OCI-LY7 (cell line): ENCODE results near the gene TMEM52B. TPM values are rescaled to one million over a fixed set of nuclear protein-coding genes. Genes with fewer than 3 reads are reported as not detected.

Experiments
- BruUV-seq: library from RNA; stranded (reverse); fragments of 400-500 nt; replicated peaks from 2 replicates; lab custom pipeline; 2021; lab: Mats Ljungman, UMichigan
- CTCF ChIA-PET: fragments of 300-600 bp; sonication (Branson Sonifier 250); formaldehyde crosslinking; loops from one replicate; lab custom pipeline; 2022; ENCODE audit warnings: antibody characterized with exemption; ENCODE audit not compliant: unreplicated experiment; lab: Charles Lee
- POLR2A ChIA-PET: fragments of 300-600 bp; sonication (Branson Sonifier 250); formaldehyde crosslinking; loops from one replicate; lab custom pipeline; 2022; ENCODE audit warnings: antibody characterized with exemption; lab: Charles Lee
- DNase-seq: peaks from one replicate; pipeline ENCODE4 v3.0.0-alpha.2; 2015; ENCODE audit warnings: low spot score
- H2AFZ ChIP-seq: fragments of 200-600 bp; sonication (generic), shearing (Covaris generic); 2 replicates; pipeline ENCODE4 v1.6.1; 2014; ENCODE audit warnings: mild to moderate bottlenecking, antibody characterized with exemption, low read length, moderate library complexity
- H3K27ac ChIP-seq: fragments of 200-600 bp; sonication (generic); 2 replicates; pipeline ENCODE4 v1.5.1; 2014; ENCODE audit warnings: mixed run types, low read depth, mild to moderate bottlenecking, moderate library complexity, low read length, inconsistent platforms; ENCODE audit not compliant: poor library complexity, severe bottlenecking
- H3K36me3 ChIP-seq: fragments of 200-600 bp; sonication (generic); 2 replicates; pipeline ENCODE4 v1.6.1; 2014; ENCODE audit warnings: mild to moderate bottlenecking, antibody characterized with exemption, low read length, moderate library complexity, mixed read lengths; ENCODE audit not compliant: insufficient read depth
- H3K4me1 ChIP-seq: fragments of 200-600 bp; sonication (generic); 2 replicates; pipeline ENCODE4 v1.5.1; 2014; ENCODE audit warnings: mild to moderate bottlenecking, low read length; ENCODE audit not compliant: insufficient read depth, poor library complexity, severe bottlenecking
- H3K4me2 ChIP-seq: fragments of 200-600 bp; sonication (generic); 2 replicates; pipeline ENCODE4 v1.6.1; 2014; ENCODE audit warnings: mild to moderate bottlenecking, low read length
- H3K4me3 ChIP-seq: fragments of 200-600 bp; sonication (generic); 2 replicates; pipeline ENCODE4 v1.5.1; 2014; ENCODE audit warnings: mild to moderate bottlenecking, low read depth, low read length; ENCODE audit not compliant: poor library complexity, severe bottlenecking
- H3K79me2 ChIP-seq: fragments of 200-600 bp; sonication (generic); 2 replicates; pipeline ENCODE4 v1.6.1; 2016; ENCODE audit warnings: low read depth, mild to moderate bottlenecking, low read length, moderate library complexity, mixed read lengths; ENCODE audit not compliant: insufficient read depth
- H3K9me2 ChIP-seq: fragments of 200-600 bp; sonication (generic); 2 replicates; pipeline ENCODE4 v1.6.1; 2016; ENCODE audit warnings: mild to moderate bottlenecking, low read length, mixed read lengths; ENCODE audit not compliant: insufficient read depth
- H3K9me3 ChIP-seq: fragments of 200-600 bp; sonication (generic); 2 replicates; pipeline ENCODE4 v1.6.1; 2014; ENCODE audit warnings: mild to moderate bottlenecking, mixed run types, low read length, mixed read lengths
- H4K20me1 ChIP-seq: fragments of 200-600 bp; sonication (generic); 2 replicates; pipeline ENCODE4 v1.6.1; 2014; ENCODE audit warnings: mild to moderate bottlenecking, antibody characterized with exemption, low read length, moderate library complexity, mixed read lengths; ENCODE audit not compliant: insufficient read depth
- EZH2phosphoT487 ChIP-seq: fragments of 200-600 bp; sonication (generic); IDR thresholded peaks from 2 replicates; pipeline ENCODE4 v1.6.1; 2018; ENCODE audit warnings: low read depth, borderline replicate concordance, mild to moderate bottlenecking, mixed run types, antibody characterized with exemption, low read length, moderate library complexity, mixed read lengths
- intact Hi-C: fragments of 100-400 bp; cut with micrococcal nuclease; formaldehyde crosslinking; loops from one replicate; pipeline ENCODE4 v1.10.0; 2022; ENCODE audit not compliant: unreplicated experiment
- total RNA-seq, 2 experiments: library from RNA; depleted of rRNA in 1 of 2; stranded (reverse); fragments of >200 nt in 1 of 2; shearing (Covaris generic) in 1 of 2; gene quantifications; 2 replicates each; pipeline ENCODE4 v1.2.3, GENCODE V29; 2014 to 2022
- TF ChIP-seq, protein P1 (sequence below): fragments of 200-600 bp; sonication (generic); conservative IDR thresholded peaks from 2 replicates; pipeline ENCODE4 v1.5.1; 2014; ENCODE audit warnings: mild to moderate bottlenecking, antibody characterized with exemption, low read length, moderate library complexity, mixed read lengths

TMEM52B gene
- total RNA-seq, 2 experiments from 2014 or later: 0.21 TPM; not detected in 1

DNA sequence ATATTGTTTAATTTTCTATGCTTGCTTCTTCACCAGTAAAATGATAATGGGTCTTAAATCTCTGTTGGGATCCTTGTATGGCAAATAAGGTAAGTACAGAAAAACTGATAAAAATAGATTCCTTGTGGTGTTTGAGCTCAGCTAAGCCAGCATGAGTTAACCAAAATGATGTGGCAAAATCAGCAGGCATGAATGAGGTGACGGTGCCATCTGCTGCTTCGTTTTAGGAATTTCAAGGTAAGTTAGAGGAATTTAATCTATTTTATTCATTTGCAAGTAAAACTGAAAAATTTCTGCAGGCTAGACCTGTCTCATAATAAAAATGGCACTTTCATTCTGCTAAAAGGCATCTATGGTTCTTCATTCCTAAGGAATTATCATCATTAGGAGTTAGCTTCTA lies 38.8 kb upstream of the TMEM52B start:
- POLR2A ChIA-PET: interaction anchor here (0.6 to 1.6 kb wide), 4 partner anchors 10 to 326 kb away, joined by 3 to 4 read pairs (median 4); partner anchors contain the start of gene CLEC7A
- H3K79me2 ChIP-seq: no peaks in the 10 kb centered on the region
- no peaks in the 10 kb centered on the region for H3K36me3 ChIP-seq
- TF ChIP-seq, protein P1, sequence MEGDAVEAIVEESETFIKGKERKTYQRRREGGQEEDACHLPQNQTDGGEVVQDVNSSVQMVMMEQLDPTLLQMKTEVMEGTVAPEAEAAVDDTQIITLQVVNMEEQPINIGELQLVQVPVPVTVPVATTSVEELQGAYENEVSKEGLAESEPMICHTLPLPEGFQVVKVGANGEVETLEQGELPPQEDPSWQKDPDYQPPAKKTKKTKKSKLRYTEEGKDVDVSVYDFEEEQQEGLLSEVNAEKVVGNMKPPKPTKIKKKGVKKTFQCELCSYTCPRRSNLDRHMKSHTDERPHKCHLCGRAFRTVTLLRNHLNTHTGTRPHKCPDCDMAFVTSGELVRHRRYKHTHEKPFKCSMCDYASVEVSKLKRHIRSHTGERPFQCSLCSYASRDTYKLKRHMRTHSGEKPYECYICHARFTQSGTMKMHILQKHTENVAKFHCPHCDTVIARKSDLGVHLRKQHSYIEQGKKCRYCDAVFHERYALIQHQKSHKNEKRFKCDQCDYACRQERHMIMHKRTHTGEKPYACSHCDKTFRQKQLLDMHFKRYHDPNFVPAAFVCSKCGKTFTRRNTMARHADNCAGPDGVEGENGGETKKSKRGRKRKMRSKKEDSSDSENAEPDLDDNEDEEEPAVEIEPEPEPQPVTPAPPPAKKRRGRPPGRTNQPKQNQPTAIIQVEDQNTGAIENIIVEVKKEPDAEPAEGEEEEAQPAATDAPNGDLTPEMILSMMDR: peak; percentile 85
- no peak for TF ChIP-seq EZH2phosphoT487
- H3K4me1 ChIP-seq: no peaks in the 10 kb centered on the region
- no peak overlapping the region for H2AFZ ChIP-seq
- no peak overlapping the region for H3K27ac ChIP-seq
- DNase-seq: peak; percentile 67
- no peaks in the 10 kb centered on the region for H3K9me3 ChIP-seq
- H3K9me2 ChIP-seq: no peaks in the 10 kb centered on the region
- intact Hi-C loops: loop anchor here (1.0 to 10.0 kb wide), 7 partner anchors 106 to 388 kb away; no protein-coding TSS in a partner anchor
- no peak overlapping the region for H3K4me2 ChIP-seq
- BruUV-seq: no TSS peak
- CTCF ChIA-PET: interaction anchor here (1.2 kb wide), 1 partner anchor 130 kb away, joined by 3 read pairs; the partner anchor contains the start of gene CLEC12B
- H3K4me3 ChIP-seq: no peak overlapping the region
- no peaks in the 10 kb centered on the region for H4K20me1 ChIP-seq

- Histone ChIP-seq H3K79me2 (no peaks in the 10 kb centered on the region), H3K4me1 (no peaks in the 10 kb centered on the region), H3K4me3 (no peak overlapping the region), H3K36me3 (no peaks in the 10 kb centered on the region), H3K27ac (no peak overlapping the region), H2AFZ (no peak overlapping the region), H3K9me2 (no peaks in the 10 kb centered on the region), H4K20me1 (no peaks in the 10 kb centered on the region), H3K4me2 (no peak overlapping the region), H3K9me3 (no peaks in the 10 kb centered on the region)
- ChIA-PET CTCF (no interaction called here), POLR2A (interaction anchor here (0.6 to 1.4 kb wide), 9 partner anchors 9 to 537 kb away, joined by 3 to 4 read pairs (median 3); partner anchors contain the start of genes CLEC12B and CLEC7A)
- DNase-seq: no peak
- intact Hi-C loops: loop anchor here (5.0 to 10.0 kb wide), 5 partner anchors 126 to 391 kb away; no protein-coding TSS in a partner anchor
- TF ChIP-seq EZH2phosphoT487: no peak
- TF ChIP-seq, protein P1: no peak
- no TSS peak for BruUV-seq
Observed at GRCh38 chr12:10142976-10143589, 35.7 kb upstream of the TMEM52B start.
